HEK293 (cell line): ENCODE measurements around the gene GPR84.

Experiments used
- ATF2 ChIP-seq: fragments of 450-650 bp; formaldehyde crosslinking; IDR thresholded peaks from 2 replicates; pipeline ENCODE4 v1.5.1; 2016; ENCODE audit warnings: missing biosample characterization, missing genetic modification characterization, low read depth
- GLIS1 ChIP-seq: fragments of 450-650 bp; formaldehyde crosslinking; IDR thresholded peaks from 2 replicates; pipeline ENCODE4 v1.5.1; 2016; ENCODE audit warnings: missing biosample characterization, missing genetic modification characterization
- GLIS2 ChIP-seq: fragments of 450-650 bp; formaldehyde crosslinking; IDR thresholded peaks from 2 replicates; pipeline ENCODE4 v1.5.1; 2016; ENCODE audit warnings: missing biosample characterization, missing genetic modification characterization
- HOXD13 ChIP-seq: sonication (generic); formaldehyde crosslinking; IDR thresholded peaks from 2 replicates; pipeline ENCODE4 v1.8.0; 2022; ENCODE audit warnings: missing genetic modification reagents, borderline replicate concordance
- KLF1 ChIP-seq: fragments of 450-650 bp; formaldehyde crosslinking; IDR thresholded peaks from 2 replicates; pipeline ENCODE4 v1.5.1; 2016; ENCODE audit warnings: missing biosample characterization, missing genetic modification characterization
- KLF10 ChIP-seq: fragments of 450-650 bp; IDR thresholded peaks from 2 replicates; pipeline ENCODE4 v1.5.1; 2018; ENCODE audit warnings: missing biosample characterization, mild to moderate bottlenecking, missing genetic modification characterization
- KLF9 ChIP-seq: fragments of 450-650 bp; formaldehyde crosslinking; IDR thresholded peaks from 2 replicates; pipeline ENCODE4 v1.5.1; 2016; ENCODE audit warnings: missing biosample characterization, missing genetic modification characterization, low read depth
- REPIN1 ChIP-seq: fragments of 450-650 bp; formaldehyde crosslinking; IDR thresholded peaks from 2 replicates; pipeline ENCODE4 v1.5.1; 2017; ENCODE audit warnings: missing biosample characterization, missing genetic modification characterization, low read depth
- SP7 ChIP-seq: fragments of 450-650 bp; formaldehyde crosslinking; IDR thresholded peaks from 2 replicates; pipeline ENCODE4 v1.5.1; 2016; ENCODE audit warnings: missing biosample characterization, missing genetic modification characterization
- WT1 ChIP-seq: fragments of 450-650 bp; formaldehyde crosslinking; IDR thresholded peaks from 2 replicates; pipeline ENCODE4 v1.5.1; 2016; ENCODE audit warnings: missing biosample characterization, missing genetic modification characterization
- ZBTB17 ChIP-seq: fragments of 450-650 bp; formaldehyde crosslinking; IDR thresholded peaks from 2 replicates; pipeline ENCODE4 v1.5.1; 2016; ENCODE audit warnings: missing biosample characterization, missing genetic modification characterization
- ZBTB44 ChIP-seq: fragments of 450-650 bp; IDR thresholded peaks from 2 replicates; pipeline ENCODE4 v1.5.1; 2018; ENCODE audit warnings: missing biosample characterization, mild to moderate bottlenecking, missing genetic modification characterization
- ZNF335 ChIP-seq: fragments of 450-650 bp; formaldehyde crosslinking; conservative IDR thresholded peaks from 2 replicates; pipeline ENCODE4 v1.5.1; 2016; ENCODE audit warnings: missing biosample characterization, missing genetic modification characterization
- ZNF501 ChIP-seq: fragments of 450-650 bp; formaldehyde crosslinking; IDR thresholded peaks from 2 replicates; pipeline ENCODE4 v1.5.1; 2016; ENCODE audit warnings: missing biosample characterization, missing genetic modification characterization
- ZNF600 ChIP-seq: fragments of 450-650 bp; formaldehyde crosslinking; IDR thresholded peaks from 2 replicates; pipeline ENCODE4 v1.5.1; 2016; ENCODE audit warnings: missing biosample characterization, missing genetic modification characterization
- ZNF610 ChIP-seq: fragments of 450-650 bp; formaldehyde crosslinking; IDR thresholded peaks from 2 replicates; pipeline ENCODE4 v1.5.1; 2016; ENCODE audit warnings: missing biosample characterization, missing genetic modification characterization, borderline replicate concordance
- ZNF658 ChIP-seq: fragments of 450-650 bp; formaldehyde crosslinking; IDR thresholded peaks from 2 replicates; pipeline ENCODE4; 2016; ENCODE audit warnings: missing biosample characterization, missing genetic modification characterization
- ZNF660 ChIP-seq: fragments of 450-650 bp; IDR thresholded peaks from 2 replicates; pipeline ENCODE4 v1.5.1; 2018; ENCODE audit warnings: missing biosample characterization, mild to moderate bottlenecking, missing genetic modification characterization
- ZSCAN16 ChIP-seq: fragments of 450-650 bp; formaldehyde crosslinking; IDR thresholded peaks from 2 replicates; pipeline ENCODE4 v1.5.1; 2016; ENCODE audit warnings: missing biosample characterization, missing genetic modification characterization
- ZSCAN30 ChIP-seq: fragments of 450-650 bp; IDR thresholded peaks from 2 replicates; pipeline ENCODE4 v1.5.1; 2018; ENCODE audit warnings: missing biosample characterization, mild to moderate bottlenecking, missing genetic modification characterization, moderate library complexity
- TF ChIP-seq, protein P1 (sequence below): fragments of 450-650 bp; formaldehyde crosslinking; IDR thresholded peaks from 2 replicates; pipeline ENCODE4 v1.5.1; 2016; ENCODE audit warnings: missing biosample characterization, missing genetic modification characterization
- TF ChIP-seq, protein P2 (sequence below): fragments of 450-650 bp; formaldehyde crosslinking; IDR thresholded peaks from 2 replicates; pipeline ENCODE4 v1.5.1; 2017; ENCODE audit warnings: missing biosample characterization, missing genetic modification characterization

The GPR84 gene

DNA sequence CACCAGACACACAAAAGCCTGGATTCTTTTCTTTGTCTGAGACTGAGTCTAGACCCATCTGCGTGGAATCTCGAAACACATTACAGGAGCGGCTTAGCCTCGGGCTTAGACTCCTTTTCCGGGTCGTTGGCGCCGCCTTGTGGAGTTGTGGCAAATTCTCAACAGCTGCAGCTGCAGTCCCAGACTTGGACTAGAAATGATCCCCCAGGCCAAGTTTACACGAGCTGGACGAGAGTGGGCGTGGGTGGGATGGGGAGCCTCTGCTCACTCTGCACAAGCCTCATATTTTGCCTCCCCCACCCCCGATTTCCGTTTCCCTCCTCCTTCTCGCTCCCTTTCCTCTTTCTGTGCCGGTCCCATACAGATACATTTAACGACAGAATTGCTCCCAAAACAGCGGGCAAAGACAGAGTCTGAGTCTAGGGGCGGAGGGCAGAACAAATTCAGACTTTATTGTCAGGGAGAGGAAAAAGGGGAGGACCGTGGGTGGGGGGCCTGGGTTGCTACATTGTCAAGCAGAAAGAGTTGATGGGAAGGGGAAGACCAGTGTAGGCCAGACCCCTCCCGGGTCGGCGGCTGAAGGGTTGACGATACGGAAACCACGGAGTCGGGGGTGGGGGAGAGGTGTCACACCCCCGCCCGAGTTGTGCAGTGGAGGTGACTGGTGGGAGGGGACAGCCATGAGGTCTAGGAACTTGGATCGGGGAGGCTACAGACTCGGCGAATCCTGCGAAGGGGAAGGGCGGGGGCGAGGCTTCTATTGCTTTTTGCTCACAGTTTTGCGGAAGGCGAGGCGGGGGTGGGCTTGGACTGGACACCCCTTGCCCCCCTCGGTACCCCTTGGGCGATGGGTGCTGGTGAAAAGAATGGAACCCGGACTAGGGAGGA is 4.7 kb upstream of the GPR84 start (continued):
- TF ChIP-seq ZNF610 (tag by site-specific recombination) = peak; percentile 89
- TF ChIP-seq ZNF335 (tag by site-specific recombination) = no peak
- peak; percentile 73 for TF ChIP-seq ZNF660 (tag by site-specific recombination)
- peak; percentile 68 for TF ChIP-seq KLF10
- TF ChIP-seq, protein P1, sequence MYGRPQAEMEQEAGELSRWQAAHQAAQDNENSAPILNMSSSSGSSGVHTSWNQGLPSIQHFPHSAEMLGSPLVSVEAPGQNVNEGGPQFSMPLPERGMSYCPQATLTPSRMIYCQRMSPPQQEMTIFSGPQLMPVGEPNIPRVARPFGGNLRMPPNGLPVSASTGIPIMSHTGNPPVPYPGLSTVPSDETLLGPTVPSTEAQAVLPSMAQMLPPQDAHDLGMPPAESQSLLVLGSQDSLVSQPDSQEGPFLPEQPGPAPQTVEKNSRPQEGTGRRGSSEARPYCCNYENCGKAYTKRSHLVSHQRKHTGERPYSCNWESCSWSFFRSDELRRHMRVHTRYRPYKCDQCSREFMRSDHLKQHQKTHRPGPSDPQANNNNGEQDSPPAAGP (tag by site-specific recombination) = peak; percentile 68; the same call in 1 of the 2 replicates
- TF ChIP-seq ZSCAN30 = peak; percentile 17; the same call in 1 of the 2 replicates
- peak; percentile 81 for TF ChIP-seq ZNF600 (tag by site-specific recombination)
- peak; percentile 77 for TF ChIP-seq ZBTB17 (tag by site-specific recombination)
- peak; percentile 32; the same call in 1 of the 2 replicates for TF ChIP-seq ZNF501 (tag by site-specific recombination)
- TF ChIP-seq ZBTB44 (tag by site-specific recombination) = peak; percentile 55; the same call in 1 of the 2 replicates
- TF ChIP-seq KLF1 = peak; percentile 52
- TF ChIP-seq KLF9 = 0 out of 2 replicates have a peak, but pooled peaks have one; percentile 40
- TF ChIP-seq GLIS2 (tag by site-specific recombination) = peak; percentile 82
- TF ChIP-seq HOXD13 (CRISPR knock-in tag) = no peak
- TF ChIP-seq ZSCAN16 = no peak
- no peak for TF ChIP-seq ZNF658
- no peak for TF ChIP-seq ATF2 (tag by site-specific recombination)
- TF ChIP-seq, protein P2, sequence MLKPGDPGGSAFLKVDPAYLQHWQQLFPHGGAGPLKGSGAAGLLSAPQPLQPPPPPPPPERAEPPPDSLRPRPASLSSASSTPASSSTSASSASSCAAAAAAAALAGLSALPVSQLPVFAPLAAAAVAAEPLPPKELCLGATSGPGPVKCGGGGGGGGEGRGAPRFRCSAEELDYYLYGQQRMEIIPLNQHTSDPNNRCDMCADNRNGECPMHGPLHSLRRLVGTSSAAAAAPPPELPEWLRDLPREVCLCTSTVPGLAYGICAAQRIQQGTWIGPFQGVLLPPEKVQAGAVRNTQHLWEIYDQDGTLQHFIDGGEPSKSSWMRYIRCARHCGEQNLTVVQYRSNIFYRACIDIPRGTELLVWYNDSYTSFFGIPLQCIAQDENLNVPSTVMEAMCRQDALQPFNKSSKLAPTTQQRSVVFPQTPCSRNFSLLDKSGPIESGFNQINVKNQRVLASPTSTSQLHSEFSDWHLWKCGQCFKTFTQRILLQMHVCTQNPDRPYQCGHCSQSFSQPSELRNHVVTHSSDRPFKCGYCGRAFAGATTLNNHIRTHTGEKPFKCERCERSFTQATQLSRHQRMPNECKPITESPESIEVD (tag by site-specific recombination) = no peak
- TF ChIP-seq REPIN1 (tag by site-specific recombination) = no peak
- peak; percentile 49; the same call in 1 of the 2 replicates for TF ChIP-seq WT1 (tag by site-specific recombination)
- peak; percentile 48 for TF ChIP-seq SP7 (tag by site-specific recombination)
- TF ChIP-seq GLIS1 (tag by site-specific recombination) = peak; percentile 13; the same call in 1 of the 2 replicates
